Stimulated activated naive CD8-positive, alpha-beta T cell treated with anti-CD3 and anti-CD28 coated beads, Interleukin-15, Interleukin-2, amounts not matched to agents 100 ng/mL and 50 ng/mL, for 24 hours (primary cell): ENCODE results near the gene GPR35.
A peak's percentile ranks its signal among the peaks of the same experiment; 100 is the strongest.

Source experiments
- H3K27ac Mint-ChIP-seq: one replicate; pipeline ENCODE4 v1.8.0; 2021; ENCODE audit warnings: mild to moderate bottlenecking, mixed read lengths
- H3K27me3 Mint-ChIP-seq: one replicate; pipeline ENCODE4 v1.8.0; 2021; ENCODE audit warnings: mixed read lengths
- H3K36me3 Mint-ChIP-seq: one replicate; pipeline ENCODE4 v1.8.0; 2021; ENCODE audit warnings: low read depth, mixed read lengths
- H3K4me1 Mint-ChIP-seq: one replicate; pipeline ENCODE4 v1.8.0; 2021; ENCODE audit warnings: low read depth, mixed read lengths
- H3K4me3 Mint-ChIP-seq: one replicate; pipeline ENCODE4 v1.8.0; 2021; ENCODE audit warnings: mild to moderate bottlenecking, mixed read lengths
- H3K9me3 Mint-ChIP-seq: one replicate; pipeline ENCODE4 v1.8.0; 2021; ENCODE audit warnings: mixed read lengths

The GPR35 gene

GRCh38 chr2:240585681-240586197, 39.5 kb upstream of the GPR35 start:
- Mint-ChIP-seq H3K27ac (peak overlapping the region; percentile 92), H3K9me3 (no peaks in the 10 kb centered on the region), H3K4me1 (peaks cover 57% of the 10 kb centered on the region), H3K27me3 (no peaks in the 10 kb centered on the region), H3K4me3 (peak overlapping the region; percentile 96), H3K36me3 (peaks cover 16% of the 10 kb centered on the region)

GRCh38 chr2:240586198-240586918, 38.9 kb upstream of the GPR35 start, which contains the start of gene CAPN10:
Gene CAPN10, plus strand, starts transcription at chr2:240586734. Its CDS starts 178 bp downstream, at chr2:240586912.
- H3K9me3 Mint-ChIP-seq: no peaks in the 10 kb centered on the region
- H3K27me3 Mint-ChIP-seq: no peaks in the 10 kb centered on the region
- H3K4me3 Mint-ChIP-seq: peak within 1 kb of the TSS; percentile 96
- peaks cover 57% of the 10 kb centered on the region for H3K4me1 Mint-ChIP-seq
- H3K36me3 Mint-ChIP-seq: peaks cover 17% of the 10 kb centered on the region
- H3K27ac Mint-ChIP-seq: peak within 1 kb of the TSS; percentile 92

DNA sequence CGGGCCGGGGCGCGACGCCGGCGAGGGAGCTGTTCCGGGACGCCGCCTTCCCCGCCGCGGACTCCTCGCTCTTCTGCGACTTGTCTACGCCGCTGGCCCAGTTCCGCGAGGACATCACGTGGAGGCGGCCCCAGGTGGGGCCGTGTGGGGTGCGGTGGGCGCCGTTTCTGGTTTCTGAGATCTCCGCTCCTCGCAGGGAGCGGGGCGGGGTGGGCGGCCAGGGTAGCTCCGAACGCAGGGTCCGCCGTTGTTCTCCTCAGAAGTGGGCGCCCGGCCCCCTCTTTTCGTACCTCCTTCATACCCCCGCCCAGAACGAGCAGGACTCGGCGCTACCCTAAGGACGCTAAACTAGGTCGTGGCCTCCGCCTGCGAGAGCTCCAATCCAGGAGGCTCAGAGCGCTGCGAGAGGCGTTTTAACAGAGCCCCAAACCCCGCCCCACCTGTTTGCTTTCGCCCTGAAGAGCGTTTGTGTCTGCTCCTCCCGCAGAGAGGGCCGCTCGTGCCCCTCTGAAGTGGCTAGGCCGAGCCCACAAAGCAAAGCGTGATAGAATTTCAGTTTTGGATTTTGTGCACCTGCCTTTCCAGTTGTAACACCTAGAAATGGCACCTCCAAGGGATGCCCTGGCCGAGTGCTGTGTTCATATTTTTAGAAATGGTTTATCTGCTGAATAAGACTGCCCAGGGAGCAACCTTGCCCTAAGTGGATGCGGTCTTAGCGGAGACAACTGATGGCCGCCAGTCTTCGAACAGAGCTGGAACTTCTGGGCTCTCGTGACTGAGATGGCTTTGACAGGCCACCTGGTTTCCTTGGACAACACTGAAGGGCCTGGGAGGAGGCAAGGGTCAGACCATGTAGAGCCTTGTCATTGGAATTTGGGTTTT, 38.1 kb upstream of the GPR35 start:
- Mint-ChIP-seq H3K4me3 (peak overlapping the region; percentile 75), H3K9me3 (no peaks in the 10 kb centered on the region), H3K27me3 (no peaks in the 10 kb centered on the region), H3K4me1 (peaks cover 55% of the 10 kb centered on the region), H3K27ac (peak overlapping the region; percentile 14), H3K36me3 (peaks cover 14% of the 10 kb centered on the region)

- no peaks in the 10 kb centered on the region for H3K9me3 Mint-ChIP-seq
- no peaks in the 10 kb centered on the region for H3K27me3 Mint-ChIP-seq
- peaks cover 10% of the 10 kb centered on the region for H3K36me3 Mint-ChIP-seq
- peak overlapping the region; percentile 14 for H3K27ac Mint-ChIP-seq
- H3K4me1 Mint-ChIP-seq: peaks cover 47% of the 10 kb centered on the region
- H3K4me3 Mint-ChIP-seq: peak overlapping the region; percentile 75
These were observed 37.1 kb upstream of the GPR35 start for GRCh38 chr2:240588006-240588655.

DNA sequence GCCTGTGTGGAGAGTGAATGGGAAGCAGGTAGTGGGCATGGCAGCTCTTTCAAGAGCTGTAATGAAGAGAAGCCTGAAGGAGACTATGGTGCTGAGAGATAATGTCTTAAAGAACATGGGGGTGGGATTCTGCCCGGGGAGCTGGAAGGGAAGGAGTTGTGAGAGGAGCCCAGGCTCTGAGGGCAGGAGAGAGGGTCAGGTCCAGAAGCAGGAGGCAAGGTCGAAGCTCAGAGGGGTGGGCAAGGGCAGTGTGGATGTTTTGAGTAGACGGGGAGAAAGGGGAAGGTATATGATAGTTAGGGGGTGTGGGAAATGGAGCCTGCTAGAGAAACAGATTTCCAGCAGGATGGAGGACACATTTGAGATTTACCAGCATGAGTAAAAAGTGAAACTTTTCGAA, 36.6 kb upstream of the GPR35 start:
- peak overlapping the region; percentile 17 for H3K4me3 Mint-ChIP-seq

DNA sequence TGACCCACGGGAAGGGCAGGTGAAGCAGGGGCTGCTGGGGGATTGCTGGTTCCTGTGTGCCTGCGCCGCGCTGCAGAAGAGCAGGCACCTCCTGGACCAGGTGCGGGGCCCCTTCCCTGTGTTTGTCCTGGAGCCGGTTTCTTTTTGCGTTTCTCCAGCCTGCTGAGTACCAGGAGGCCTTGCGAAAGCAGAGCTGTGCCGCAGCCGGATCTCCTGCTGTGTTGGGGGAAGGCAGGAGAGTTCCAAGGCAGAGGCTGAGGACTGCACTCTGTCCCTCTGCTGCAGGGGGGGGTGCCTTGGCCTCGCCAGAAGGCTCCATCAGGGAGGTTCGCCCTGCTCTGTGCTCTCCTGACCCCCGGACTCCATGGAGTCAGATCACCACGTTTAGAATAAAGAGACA, 35.9 kb upstream of the GPR35 start:
- peaks cover 39% of the 10 kb centered on the region for H3K4me1 Mint-ChIP-seq
- no peaks in the 10 kb centered on the region for H3K27me3 Mint-ChIP-seq
- no peaks in the 10 kb centered on the region for H3K9me3 Mint-ChIP-seq
- no peak overlapping the region for H3K4me3 Mint-ChIP-seq
- H3K36me3 Mint-ChIP-seq: peaks cover 10% of the 10 kb centered on the region
- no peak overlapping the region for H3K27ac Mint-ChIP-seq

More for the DNA sequence above, 36.6 kb upstream of the GPR35 start:
- H3K27me3 Mint-ChIP-seq: no peaks in the 10 kb centered on the region
- H3K4me1 Mint-ChIP-seq: peaks cover 43% of the 10 kb centered on the region
- H3K9me3 Mint-ChIP-seq: no peaks in the 10 kb centered on the region
- peaks cover 10% of the 10 kb centered on the region for H3K36me3 Mint-ChIP-seq
- H3K27ac Mint-ChIP-seq: peak overlapping the region; percentile 14

DNA sequence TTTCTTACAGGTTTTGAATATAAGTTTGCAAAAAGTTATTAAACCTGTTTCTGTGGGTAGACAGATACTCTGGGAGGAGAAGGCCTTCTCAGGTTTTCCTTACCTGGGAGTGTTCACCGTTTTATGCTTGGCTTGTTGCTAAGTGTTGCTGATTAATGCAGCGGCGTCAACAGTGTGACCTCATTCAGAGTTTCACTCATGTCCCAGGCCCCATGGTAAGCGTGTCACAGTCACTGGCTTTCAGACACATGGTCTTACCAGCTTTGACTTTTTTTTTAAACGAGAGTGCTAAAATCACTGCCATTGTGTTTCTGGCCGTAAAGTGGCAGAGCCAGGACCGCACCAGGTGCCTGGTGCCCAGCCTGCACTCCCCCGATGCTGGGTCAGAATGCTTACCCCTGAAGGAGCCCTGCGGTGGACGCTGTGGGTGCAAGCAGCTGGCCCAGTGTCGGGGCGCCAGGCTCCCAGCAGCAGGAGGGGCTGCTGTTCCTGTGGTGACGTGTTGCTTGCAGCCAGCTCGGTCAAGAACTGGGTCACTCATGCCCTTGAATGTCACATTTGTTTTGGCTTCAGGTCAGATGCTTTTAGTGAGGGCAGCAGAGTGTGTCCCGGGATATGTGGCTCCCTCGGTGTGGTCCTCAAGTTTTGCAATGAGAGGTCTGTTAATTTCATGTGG, 35.3 kb upstream of the GPR35 start:
- Mint-ChIP-seq H3K27ac (no peak overlapping the region), H3K4me1 (peaks cover 33% of the 10 kb centered on the region), H3K4me3 (no peak overlapping the region), H3K27me3 (no peaks in the 10 kb centered on the region), H3K36me3 (peaks cover 10% of the 10 kb centered on the region), H3K9me3 (no peaks in the 10 kb centered on the region)

- H3K27ac Mint-ChIP-seq: no peak overlapping the region
- H3K4me1 Mint-ChIP-seq: peaks cover 28% of the 10 kb centered on the region
- peaks cover 10% of the 10 kb centered on the region for H3K36me3 Mint-ChIP-seq
- H3K9me3 Mint-ChIP-seq: no peaks in the 10 kb centered on the region
- H3K4me3 Mint-ChIP-seq: no peak overlapping the region
- H3K27me3 Mint-ChIP-seq: no peaks in the 10 kb centered on the region
These were observed 34.6 kb upstream of the GPR35 start for GRCh38 chr2:240590681-240591111.

DNA sequence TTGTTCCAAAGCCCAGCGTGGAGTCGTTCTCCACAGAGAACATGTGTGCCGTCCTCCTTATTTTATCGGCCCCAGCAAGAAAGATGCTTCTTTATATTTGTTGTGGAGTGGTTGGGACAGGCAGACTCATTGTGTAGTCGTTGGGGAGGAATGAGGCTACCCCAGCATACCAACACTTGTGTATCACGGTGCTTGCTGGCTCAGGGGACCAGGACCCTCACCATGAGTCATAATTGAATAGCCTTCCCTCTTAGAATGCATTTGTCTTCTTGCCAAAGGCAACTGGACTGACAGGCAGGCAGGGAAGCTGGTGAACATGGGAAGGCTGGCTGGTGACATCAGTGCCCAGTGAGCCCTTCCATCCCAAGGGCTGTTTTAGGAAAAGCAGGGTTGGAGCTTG, 34.1 kb upstream of the GPR35 start:
- no peaks in the 10 kb centered on the region for H3K9me3 Mint-ChIP-seq
- no peak overlapping the region for H3K4me3 Mint-ChIP-seq
- H3K36me3 Mint-ChIP-seq: peaks cover 10% of the 10 kb centered on the region
- H3K4me1 Mint-ChIP-seq: peaks cover 23% of the 10 kb centered on the region
- H3K27ac Mint-ChIP-seq: no peak overlapping the region
- H3K27me3 Mint-ChIP-seq: no peaks in the 10 kb centered on the region

DNA sequence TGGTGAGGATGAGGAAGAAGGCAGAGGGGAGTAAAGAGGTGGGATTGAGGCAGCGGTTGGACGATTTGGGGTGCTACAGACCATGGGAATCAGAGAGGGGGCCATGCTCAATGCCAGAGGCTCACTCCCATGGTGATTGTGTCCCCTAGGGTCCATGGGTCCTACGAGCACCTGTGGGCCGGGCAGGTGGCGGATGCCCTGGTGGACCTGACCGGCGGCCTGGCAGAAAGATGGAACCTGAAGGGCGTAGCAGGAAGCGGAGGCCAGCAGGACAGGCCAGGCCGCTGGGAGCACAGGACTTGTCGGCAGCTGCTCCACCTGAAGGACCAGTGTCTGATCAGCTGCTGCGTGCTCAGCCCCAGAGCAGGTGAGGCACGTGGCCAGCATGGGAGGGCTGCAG, 33.5 kb upstream of the GPR35 start:
- Mint-ChIP-seq H3K27ac (no peak overlapping the region), H3K4me3 (no peak overlapping the region), H3K9me3 (no peaks in the 10 kb centered on the region), H3K4me1 (peaks cover 23% of the 10 kb centered on the region), H3K27me3 (no peaks in the 10 kb centered on the region), H3K36me3 (peaks cover 10% of the 10 kb centered on the region)

DNA sequence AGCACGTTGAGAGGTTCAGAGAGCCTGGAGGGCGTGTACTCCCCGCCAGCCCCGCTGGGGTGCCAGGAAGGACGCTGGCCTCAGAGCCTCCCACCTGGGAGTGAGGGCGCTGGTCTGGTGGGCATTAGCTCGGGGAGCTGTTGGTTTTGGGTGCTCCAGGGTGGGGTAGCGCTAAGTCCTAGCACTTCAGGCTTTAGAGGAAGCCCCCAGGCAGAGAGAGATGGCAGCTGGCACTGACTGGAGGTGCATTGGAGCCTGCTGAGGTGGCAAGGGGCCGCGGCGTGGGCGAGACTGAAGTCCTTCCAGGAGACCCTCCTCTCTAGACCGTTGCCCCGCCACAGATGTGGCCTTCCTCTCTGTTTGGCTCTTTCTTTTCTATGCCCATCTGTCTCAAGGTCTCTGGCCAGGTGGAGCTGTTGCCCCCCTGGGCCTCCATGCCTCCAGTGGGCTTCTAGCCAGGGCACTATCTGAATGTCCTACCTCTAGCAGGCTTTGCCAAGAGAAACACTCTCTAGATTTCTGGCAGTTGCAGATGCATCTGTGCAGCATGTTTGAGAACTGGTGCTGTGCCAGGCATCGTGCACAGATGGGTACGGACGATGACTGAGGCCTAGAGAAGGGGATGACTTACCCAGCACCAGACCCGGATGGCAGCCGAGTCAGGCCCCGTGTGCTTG, 32.1 kb upstream of the GPR35 start:
- Mint-ChIP-seq H3K27me3 (no peaks in the 10 kb centered on the region), H3K9me3 (no peaks in the 10 kb centered on the region), H3K4me1 (peaks cover 13% of the 10 kb centered on the region), H3K27ac (no peak overlapping the region), H3K4me3 (no peak overlapping the region), H3K36me3 (peaks cover 10% of the 10 kb centered on the region)

DNA sequence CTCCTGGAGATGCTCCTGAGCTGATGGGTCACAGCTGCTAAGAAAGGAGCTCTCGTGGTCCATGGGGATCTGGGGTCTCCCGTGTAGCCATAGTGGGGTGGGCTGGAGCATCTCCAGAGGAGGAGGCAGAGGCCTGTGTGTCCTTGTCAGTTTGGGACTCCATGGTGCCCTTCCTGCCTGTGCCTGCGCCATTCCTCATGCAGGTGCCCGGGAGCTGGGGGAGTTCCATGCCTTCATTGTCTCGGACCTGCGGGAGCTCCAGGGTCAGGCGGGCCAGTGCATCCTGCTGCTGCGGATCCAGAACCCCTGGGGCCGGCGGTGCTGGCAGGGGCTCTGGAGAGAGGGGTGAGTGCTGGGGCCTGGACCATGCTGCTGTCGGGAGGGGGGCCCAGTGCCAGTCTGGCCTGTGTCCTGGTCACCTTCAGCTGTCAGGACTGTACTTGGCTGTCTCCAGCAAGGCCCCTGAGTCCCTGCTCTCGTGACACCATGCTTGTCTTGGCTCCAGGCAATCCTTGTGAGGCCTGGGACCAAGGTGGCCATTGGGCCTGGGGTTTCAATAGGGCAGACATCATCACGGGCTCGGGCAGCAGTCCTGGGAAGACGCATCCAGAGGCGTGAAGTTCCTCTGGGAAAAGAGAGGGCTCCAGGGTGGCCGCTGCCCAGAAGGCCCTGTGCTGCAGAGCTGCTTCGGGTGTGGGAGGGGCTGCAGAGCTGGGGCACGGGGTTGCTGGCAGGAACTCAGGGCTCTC, 31.4 kb upstream of the GPR35 start:
- H3K36me3 Mint-ChIP-seq: peaks cover 10% of the 10 kb centered on the region
- H3K27me3 Mint-ChIP-seq: no peaks in the 10 kb centered on the region
- no peak overlapping the region for H3K27ac Mint-ChIP-seq
- peaks cover 6% of the 10 kb centered on the region for H3K4me1 Mint-ChIP-seq
- H3K4me3 Mint-ChIP-seq: no peak overlapping the region
- H3K9me3 Mint-ChIP-seq: no peaks in the 10 kb centered on the region

DNA sequence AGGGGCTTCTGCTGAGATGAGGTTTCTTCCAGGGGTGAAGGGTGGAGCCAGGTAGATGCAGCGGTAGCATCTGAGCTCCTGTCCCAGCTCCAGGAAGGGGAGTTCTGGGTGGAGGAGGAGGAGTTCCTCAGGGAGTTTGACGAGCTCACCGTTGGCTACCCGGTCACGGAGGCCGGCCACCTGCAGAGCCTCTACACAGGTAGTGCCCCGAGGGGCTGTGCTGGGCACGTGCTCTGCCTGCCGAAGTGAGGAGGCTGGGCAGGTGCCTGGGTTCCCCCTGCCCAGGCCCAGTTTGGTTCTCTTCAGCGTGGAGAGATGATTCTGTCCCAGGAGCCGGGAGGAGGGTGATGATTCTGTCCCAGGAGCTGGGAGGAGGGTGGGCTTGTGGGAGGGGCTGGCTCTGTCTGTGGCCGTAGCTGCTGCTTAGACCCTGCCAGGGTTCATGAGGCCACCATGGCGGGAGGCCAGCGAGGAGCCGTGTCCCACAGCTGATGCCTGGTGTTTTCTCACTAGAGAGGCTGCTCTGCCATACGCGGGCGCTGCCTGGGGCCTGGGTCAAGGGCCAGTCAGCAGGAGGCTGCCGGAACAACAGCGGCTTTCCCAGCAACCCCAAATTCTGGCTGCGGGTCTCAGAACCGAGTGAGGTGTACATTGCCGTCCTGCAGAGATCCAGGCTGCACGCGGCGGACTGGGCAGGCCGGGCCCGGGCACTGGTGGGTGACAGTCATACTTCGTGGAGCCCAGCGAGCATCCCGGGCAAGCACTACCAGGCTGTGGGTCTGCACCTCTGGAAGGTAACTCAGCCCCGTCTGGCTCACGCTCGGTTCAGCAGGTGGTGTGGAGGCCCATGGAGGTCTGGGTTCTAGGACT, 30.5 kb upstream of the GPR35 start:
- Mint-ChIP-seq H3K4me3 (no peak overlapping the region), H3K27ac (no peak overlapping the region), H3K4me1 (no peaks in the 10 kb centered on the region), H3K9me3 (no peaks in the 10 kb centered on the region), H3K27me3 (no peaks in the 10 kb centered on the region), H3K36me3 (peaks cover 10% of the 10 kb centered on the region)
